ENCODE data around the gene UBR7. TPM values are rescaled to one million over a fixed set of nuclear protein-coding genes. Genes with fewer than 3 reads are reported as not detected.

Gene UBR7
- total RNA-seq, 4 donors from 2014 or later: 20.2 to 40.2 (median 24.5) TPM

- DNase-seq (ENCODE audit: low spot score in 2 of 2): no peak
- H3K36me3 ChIP-seq: no peaks in the 10 kb centered on the region
- H3K9me3 ChIP-seq: no peaks in the 10 kb centered on the region
- no peak for TF ChIP-seq CTCF (IDR thresholded peaks at IDR 0.05)
- no peak for TF ChIP-seq EP300 (IDR thresholded peaks at IDR 0.05)
- no peak for TF ChIP-seq POLR2A (IDR thresholded peaks at IDR 0.05)
- 72 to 76% methylated on average over 6 of the region's 6 CpGs for WGBS, 2 donors
- H3K4me1 ChIP-seq: peaks cover 0 to 6% (median 0%) of the 10 kb centered on the region in 4 donors
- no peak overlapping the region for H3K4me3 ChIP-seq
- H3K27ac ChIP-seq: no peak overlapping the region
- no peaks in the 10 kb centered on the region for H3K27me3 ChIP-seq
Observed at GRCh38 chr14:93175492-93175891, 31.6 kb upstream of the UBR7 start.

GRCh38 chr14:93183596-93184317 is 23.3 kb upstream of the UBR7 start:
- Histone ChIP-seq H3K27me3 (no peaks in the 10 kb centered on the region), H3K36me3 (peaks cover 0 to 35% (median 6%) of the 10 kb centered on the region in 3 donors), H3K27ac (peak overlapping the region; percentile 69 to 98 (median 96)), H3K9me3 (no peaks in the 10 kb centered on the region), H3K4me3 (peak overlapping the region; percentile 72 to 98 (median 89)), H3K4me1 (peaks cover 0 to 34% (median 19%) of the 10 kb centered on the region in 4 donors)
- 36 to 41% methylated on average over 17 of the region's 17 CpGs for WGBS, 2 donors
- DNase-seq (ENCODE audit: low spot score in 2 of 2): no peak
- TF ChIP-seq POLR2A (IDR thresholded peaks at IDR 0.05) (no peak), CTCF (IDR thresholded peaks at IDR 0.05) (no peak), EP300 (IDR thresholded peaks at IDR 0.05) (no peak)

GRCh38 chr14:93184391-93185348 is 22.4 kb upstream of the UBR7 start, which contains the start of the genes LYSET and MOAP1:
Gene LYSET, plus strand, starts transcription at chr14:93185317. Its CDS starts 89 bp downstream, at chr14:93185406.
Gene MOAP1, minus strand, starts transcription at chr14:93184897. Its CDS starts 655 bp downstream, at chr14:93184242.
- H3K27me3 ChIP-seq: no peaks in the 10 kb centered on the region
- no peaks in the 10 kb centered on the region for H3K9me3 ChIP-seq
- peaks cover 0 to 43% (median 6%) of the 10 kb centered on the region in 3 donors for H3K36me3 ChIP-seq
- DNase-seq (ENCODE audit: low spot score in 2 of 2): peak; percentile 68 to 73
- peaks cover 0 to 34% (median 19%) of the 10 kb centered on the region in 4 donors for H3K4me1 ChIP-seq
- WGBS, 2 donors: 0 to 2% methylated on average over 36 to 39 of the region's 124 CpGs
- TF ChIP-seq CTCF (IDR thresholded peaks at IDR 0.05) (peak in 4 of 5 experiments; percentile 10 to 58 (median 32)), POLR2A (IDR thresholded peaks at IDR 0.05) (peak; percentile 24 to 83), EP300 (IDR thresholded peaks at IDR 0.05) (peak in 1 of 2 donors; percentile 87)
- peak within 1 kb of the TSS; percentile 69 to 98 (median 96) for H3K27ac ChIP-seq
- peak within 1 kb of the TSS; percentile 72 to 98 (median 89) for H3K4me3 ChIP-seq

- TF ChIP-seq POLR2A (IDR thresholded peaks at IDR 0.05) (no peak), CTCF (IDR thresholded peaks at IDR 0.05) (no peak)
Observed at GRCh38 chr14:93185349-93185720, 21.7 kb upstream of the UBR7 start.

More at GRCh38 chr14:93185349-93185720, 21.7 kb upstream of the UBR7 start:
- DNase-seq (ENCODE audit: low spot score in 2 of 2): no peak
- H3K27me3 ChIP-seq: no peaks in the 10 kb centered on the region
- H3K27ac ChIP-seq: peak overlapping the region; percentile 69 to 98 (median 94)
- H3K4me3 ChIP-seq: peak overlapping the region; percentile 72 to 98 (median 86)
- 0 to 1% methylated on average over 9 to 10 of the region's 10 CpGs for WGBS, 2 donors
- H3K9me3 ChIP-seq: no peaks in the 10 kb centered on the region
- H3K4me1 ChIP-seq: peaks cover 0 to 34% (median 19%) of the 10 kb centered on the region in 4 donors
- H3K36me3 ChIP-seq: peaks cover 0 to 43% (median 6%) of the 10 kb centered on the region in 3 donors

Data from tibial nerve (tissue), 4 donors.